Vagina (tissue), 2 donors: ENCODE measurements around the gene OSBPL6. TPM values are rescaled to one million over a fixed set of nuclear protein-coding genes. Genes with fewer than 3 reads are reported as not detected.
"Not testable (repeated sequence)": the region's sequence is repeated elsewhere in the genome, so short reads cannot be mapped to it uniquely, and the experiment has no call there.

Source experiments
- DNase-seq, 2 donors: peaks; one replicate each; pipeline ENCODE4 v3.0.0-alpha.2; 2017; ENCODE audit errors: extremely low spot score in 2 of 2
- H3K27ac ChIP-seq: fragments of 200-600 bp; sonication (generic); one replicate; pipeline ENCODE4 v1.5.1; 2019
- H3K27me3 ChIP-seq: fragments of 200-600 bp; sonication (generic); one replicate; pipeline ENCODE4 v1.5.1; 2019
- H3K36me3 ChIP-seq, 2 donors: fragments of 200-600 bp; sonication (generic); one replicate each; pipeline ENCODE4 v1.5.1; 2017 to 2019
- H3K4me1 ChIP-seq: fragments of 200-600 bp; sonication (generic); one replicate; pipeline ENCODE4 v1.5.1; 2019
- H3K4me3 ChIP-seq, 2 donors: fragments of 200-600 bp; sonication (generic); 1 replicate in 1 of 2; 2 replicates in 1 of 2; pipeline ENCODE4 v1.5.1; 2016 to 2019
- H3K9me3 ChIP-seq: fragments of 200-600 bp; sonication (generic); one replicate; pipeline ENCODE4 v1.5.1; 2019
- CTCF ChIP-seq, 3 experiments: fragments of 450-650 bp in 2 of 3; fragments of 200-600 bp in 1 of 3; sonication (generic) in 1 of 3; IDR thresholded peaks; one replicate each; pipeline ENCODE4 v1.5.1; 2017 to 2019; ENCODE audit warnings: antibody characterized with exemption in 3 of 3, mild to moderate bottlenecking in 2 of 3, moderate library complexity in 2 of 3
- POLR2A ChIP-seq, 2 donors: fragments of 450-650 bp; IDR thresholded peaks; one replicate each; pipeline ENCODE4 v1.6.1; 2017; ENCODE audit warnings: antibody characterized with exemption in 2 of 2, mild to moderate bottlenecking in 2 of 2, moderate library complexity in 2 of 2
- POLR2AphosphoS5 ChIP-seq, 2 donors: sonication (generic); formaldehyde crosslinking; IDR thresholded peaks; one replicate each; pipeline ENCODE4 v1.9.0; 2017; ENCODE audit warnings: antibody characterized with exemption in 2 of 2, mild to moderate bottlenecking in 2 of 2, low read depth in 1 of 2; ENCODE audit not compliant: insufficient read depth in 1 of 2
- intact Hi-C: fragments of 100-400 bp; cut with DNase I; formaldehyde crosslinking; loops from one replicate; pipeline ENCODE4 v1.15.1; 2023
- total RNA-seq: library from RNA; depleted of rRNA; stranded (reverse); fragments of >200 nt; gene quantifications from one replicate; pipeline ENCODE4 v1.2.3, GENCODE V29; 2016

The OSBPL6 gene
- total RNA-seq, 1 donor from 2014 or later, result 2.7 TPM

GRCh38 chr2:178195390-178196166 is 1.3 kb downstream of the OSBPL6 start:
- no peak for DNase-seq
- TF ChIP-seq POLR2A (IDR thresholded peaks at IDR 0.05), result no peak
- TF ChIP-seq CTCF (IDR thresholded peaks at IDR 0.05), result no peak
- no peak for TF ChIP-seq POLR2AphosphoS5 (IDR thresholded peaks at IDR 0.05; ENCODE audit: insufficient read depth in 1 of 2, low read depth in 1 of 2)
- Histone ChIP-seq H3K36me3 (no peaks in the 10 kb centered on the region), H3K27ac (no peak overlapping the region), H3K4me3 (peak overlapping the region; percentile 73 to 84), H3K4me1 (peaks cover 13% of the 10 kb centered on the region), H3K9me3 (no peaks in the 10 kb centered on the region), H3K27me3 (no peaks in the 10 kb centered on the region)
- intact Hi-C loops, result no loop called here

- intact Hi-C loops, result no loop called here
- H3K4me1 ChIP-seq, result peaks cover 13% of the 10 kb centered on the region
- H3K9me3 ChIP-seq, result no peaks in the 10 kb centered on the region
- H3K27me3 ChIP-seq, result no peaks in the 10 kb centered on the region
- no peak for DNase-seq
- no peaks in the 10 kb centered on the region for H3K36me3 ChIP-seq
- no peak overlapping the region for H3K27ac ChIP-seq
- TF ChIP-seq CTCF (IDR thresholded peaks at IDR 0.05) (no peak), POLR2AphosphoS5 (IDR thresholded peaks at IDR 0.05; ENCODE audit: insufficient read depth in 1 of 2, low read depth in 1 of 2) (no peak), POLR2A (IDR thresholded peaks at IDR 0.05) (no peak)
- H3K4me3 ChIP-seq, result no peak overlapping the region
These were observed 3.5 kb downstream of the OSBPL6 start for GRCh38 chr2:178197791-178198190.

- H3K27ac ChIP-seq, H3K4me3 ChIP-seq, H3K9me3 ChIP-seq, H3K36me3 ChIP-seq, DNase-seq, H3K27me3 ChIP-seq, intact Hi-C loops: not testable (repeated sequence)
- peaks cover 10% of the 10 kb centered on the region for H3K4me1 ChIP-seq
These were observed 4.1 kb downstream of the OSBPL6 start for GRCh38 chr2:178198441-178198840.

GRCh38 chr2:178199334-178199733 is 5.0 kb downstream of the OSBPL6 start:
- no peak for DNase-seq
- Histone ChIP-seq H3K36me3 (no peaks in the 10 kb centered on the region), H3K4me1 (peaks cover 8% of the 10 kb centered on the region), H3K27me3 (no peaks in the 10 kb centered on the region), H3K9me3 (no peaks in the 10 kb centered on the region), H3K27ac (no peak overlapping the region), H3K4me3 (no peak overlapping the region)
- intact Hi-C loops, result no loop called here
- TF ChIP-seq CTCF (IDR thresholded peaks at IDR 0.05) (no peak), POLR2A (IDR thresholded peaks at IDR 0.05) (no peak), POLR2AphosphoS5 (IDR thresholded peaks at IDR 0.05; ENCODE audit: insufficient read depth in 1 of 2, low read depth in 1 of 2) (no peak)

GRCh38 chr2:178200331-178200730 is 6.0 kb downstream of the OSBPL6 start:
- TF ChIP-seq POLR2AphosphoS5 (IDR thresholded peaks at IDR 0.05; ENCODE audit: insufficient read depth in 1 of 2, low read depth in 1 of 2), result no peak
- TF ChIP-seq CTCF (IDR thresholded peaks at IDR 0.05), result no peak
- no peak for TF ChIP-seq POLR2A (IDR thresholded peaks at IDR 0.05)
- intact Hi-C loops, result no loop called here

More at GRCh38 chr2:178200331-178200730, 6.0 kb downstream of the OSBPL6 start:
- no peaks in the 10 kb centered on the region for H3K36me3 ChIP-seq
- DNase-seq, result no peak
- no peaks in the 10 kb centered on the region for H3K9me3 ChIP-seq
- no peaks in the 10 kb centered on the region for H3K27me3 ChIP-seq
- peaks cover 5% of the 10 kb centered on the region for H3K4me1 ChIP-seq
- no peak overlapping the region for H3K27ac ChIP-seq
- H3K4me3 ChIP-seq, result no peak overlapping the region
